Kidney (tissue), 14 donors: ENCODE data around the gene BAIAP3. TPM values are rescaled to one million over a fixed set of nuclear protein-coding genes. Genes with fewer than 3 reads are reported as not detected.

Experiments
- DNase-seq, 5 donors: peaks; one replicate each; pipeline ENCODE4 v3.0.0-alpha.2; 2013 to 2020
- FAIRE-seq: peaks from 2 replicates; lab custom pipeline; 2012; peaks lifted over from hg19 to GRCh38; lab: Jason Lieb, UNC
- H3K27ac ChIP-seq, 2 donors: one replicate each; pipeline ENCODE4 v1.7.0; 2013; ENCODE audit warnings: low read depth in 2 of 2, low read length in 2 of 2, inconsistent platforms in 1 of 2
- H3K27me3 ChIP-seq: one replicate; pipeline ENCODE4 v1.7.1; 2013; ENCODE audit warnings: low read length, inconsistent platforms; ENCODE audit not compliant: control insufficient read depth, insufficient read depth
- H3K36me3 ChIP-seq, 3 donors: one replicate each; pipeline versions ENCODE4 v1.7.0 to v1.7.1; 2013; ENCODE audit warnings: low read length in 3 of 3, control low read depth in 1 of 3, inconsistent platforms in 1 of 3; ENCODE audit not compliant: insufficient read depth in 3 of 3, control insufficient read depth in 2 of 3
- H3K4me1 ChIP-seq, 3 donors: one replicate each; pipeline versions ENCODE4 v1.7.0 to v1.7.1; 2013; ENCODE audit warnings: low read length in 3 of 3, inconsistent platforms in 1 of 3, low read depth in 1 of 3; ENCODE audit not compliant: control insufficient read depth in 2 of 3, insufficient read depth in 2 of 3
- H3K4me3 ChIP-seq, 3 donors: one replicate each; pipeline versions ENCODE4 v1.7.0 to v1.8.1; 2013; ENCODE audit warnings: low read length in 3 of 3, control low read depth in 1 of 3, inconsistent platforms in 1 of 3
- H3K9ac ChIP-seq, 3 donors: one replicate each; pipeline versions ENCODE4 v1.7.0 to v1.7.1; 2013; ENCODE audit warnings: low read length in 3 of 3, control low read depth in 1 of 3, inconsistent platforms in 1 of 3
- H3K9me3 ChIP-seq, 3 donors: one replicate each; pipeline versions ENCODE4 v1.7.0 to v1.7.1; 2013; ENCODE audit warnings: low read length in 3 of 3, control low read depth in 1 of 3, inconsistent platforms in 1 of 3; ENCODE audit not compliant: control insufficient read depth in 2 of 3, insufficient read depth in 1 of 3
- intact Hi-C: fragments of 100-400 bp; cut with DNase I; formaldehyde crosslinking; loops from one replicate; pipeline ENCODE4 v1.11.1; 2022
- polyA plus RNA-seq: library from polyadenylated mRNA; stranded (reverse); fragments of 350-450 nt; fragmentation: Illumina TruSeq; extraction: RNeasy Lipid Tissue Mini Kit (QIAGEN cat#74804); gene quantifications from one replicate; pipeline ENCODE4 v1.2.3, GENCODE V29; 2014; ENCODE audit warnings: low read depth, low replicate concordance; ENCODE audit not compliant: insufficient read depth
- total RNA-seq: library from RNA; stranded (reverse); fragmentation: NEBNext Ultra II Directional; extraction: Animal tissue kit (Norgen Biotek cat#: 25700); gene quantifications from one replicate; pipeline ENCODE4 v1.2.1, GENCODE V29; 2021
- TF ChIP-seq, protein P1 (sequence below): IDR thresholded peaks from 3 replicates; pipeline ENCODE4 v1.5.1; 2012; ENCODE audit warnings: mild to moderate bottlenecking, moderate library complexity, borderline replicate concordance; ENCODE audit not compliant: insufficient read depth; ENCODE audit errors: extremely low read depth
- donor health status: control.
- donor health status: control.
- donor health status: control.
- donor health status: control.
- donor health status: control.
- donor health status: DM: yes; HTN: yes; CAD: no.
- donor health status: Normal renal cell carcinoma (clear cell type).

Gene BAIAP3
- total and polyA plus RNA-seq, 2 donors from 2014 or later, result 8.0 to 8.2 TPM

DNA sequence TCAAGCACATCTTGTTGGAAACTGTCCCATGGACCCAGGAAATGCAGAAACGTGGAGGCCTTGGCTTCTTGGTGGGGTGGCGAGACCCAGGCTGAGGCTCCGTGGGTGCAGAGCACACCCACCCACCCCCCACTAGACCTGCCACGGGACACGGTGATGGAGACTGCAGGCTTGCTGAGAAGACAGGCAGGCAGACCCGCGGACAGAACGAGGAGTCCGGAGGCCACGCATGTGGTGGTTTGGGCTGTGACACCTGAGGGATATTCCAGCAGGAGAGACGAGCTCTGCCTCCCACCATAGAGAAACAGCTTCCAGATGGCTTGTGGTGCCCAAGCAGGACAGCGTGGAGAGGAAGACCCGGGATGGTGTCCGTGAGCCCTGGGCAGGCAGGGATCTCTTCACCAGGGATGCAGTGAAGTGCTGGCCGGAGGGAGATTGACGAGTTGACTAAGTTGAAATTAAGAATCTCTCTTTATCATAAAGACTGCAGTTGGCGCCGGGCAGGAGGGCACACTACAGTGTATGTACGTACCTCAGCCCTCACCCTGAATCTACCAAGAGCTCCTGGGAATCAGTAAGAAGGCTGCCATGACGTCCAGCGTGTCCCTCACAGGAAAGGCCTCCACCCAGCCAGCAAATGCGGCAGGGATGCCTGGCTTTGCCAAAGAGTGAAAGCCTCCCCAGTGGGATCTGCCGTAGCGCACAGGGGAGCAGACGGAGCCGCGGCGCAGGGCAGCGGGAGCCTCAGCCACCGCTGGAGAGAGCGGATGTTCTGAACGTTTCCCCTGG lies 15.8 kb upstream of the BAIAP3 start:
- no peak for FAIRE-seq
- intact Hi-C loops, result no loop called here
- no peak for DNase-seq
- no peak overlapping the region for H3K9ac ChIP-seq
- TF ChIP-seq, protein P1, sequence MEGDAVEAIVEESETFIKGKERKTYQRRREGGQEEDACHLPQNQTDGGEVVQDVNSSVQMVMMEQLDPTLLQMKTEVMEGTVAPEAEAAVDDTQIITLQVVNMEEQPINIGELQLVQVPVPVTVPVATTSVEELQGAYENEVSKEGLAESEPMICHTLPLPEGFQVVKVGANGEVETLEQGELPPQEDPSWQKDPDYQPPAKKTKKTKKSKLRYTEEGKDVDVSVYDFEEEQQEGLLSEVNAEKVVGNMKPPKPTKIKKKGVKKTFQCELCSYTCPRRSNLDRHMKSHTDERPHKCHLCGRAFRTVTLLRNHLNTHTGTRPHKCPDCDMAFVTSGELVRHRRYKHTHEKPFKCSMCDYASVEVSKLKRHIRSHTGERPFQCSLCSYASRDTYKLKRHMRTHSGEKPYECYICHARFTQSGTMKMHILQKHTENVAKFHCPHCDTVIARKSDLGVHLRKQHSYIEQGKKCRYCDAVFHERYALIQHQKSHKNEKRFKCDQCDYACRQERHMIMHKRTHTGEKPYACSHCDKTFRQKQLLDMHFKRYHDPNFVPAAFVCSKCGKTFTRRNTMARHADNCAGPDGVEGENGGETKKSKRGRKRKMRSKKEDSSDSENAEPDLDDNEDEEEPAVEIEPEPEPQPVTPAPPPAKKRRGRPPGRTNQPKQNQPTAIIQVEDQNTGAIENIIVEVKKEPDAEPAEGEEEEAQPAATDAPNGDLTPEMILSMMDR, result no peak
- H3K36me3 ChIP-seq, result peaks cover 11 to 59% (median 44%) of the 10 kb centered on the region in 3 donors
- H3K27me3 ChIP-seq, result no peaks in the 10 kb centered on the region
- peaks cover 0 to 4% (median 4%) of the 10 kb centered on the region in 3 donors for H3K4me1 ChIP-seq
- no peak overlapping the region for H3K4me3 ChIP-seq
- H3K27ac ChIP-seq, result no peak overlapping the region
- no peaks in the 10 kb centered on the region for H3K9me3 ChIP-seq

DNA sequence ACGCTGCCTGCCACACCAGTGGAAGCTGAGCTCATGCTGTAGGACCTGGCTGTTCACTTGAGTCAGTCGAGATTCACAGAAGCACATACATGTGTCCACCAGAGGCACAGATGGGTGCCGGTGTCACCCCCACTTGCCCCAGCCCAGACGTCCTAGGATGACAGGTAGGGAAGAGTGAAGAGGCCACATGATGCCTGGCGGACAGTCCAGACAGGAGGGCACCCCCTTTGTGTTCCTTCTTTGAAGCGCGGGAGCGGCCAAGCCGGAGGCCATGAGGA lies 15.2 kb upstream of the BAIAP3 start:
- no peaks in the 10 kb centered on the region for H3K27me3 ChIP-seq
- TF ChIP-seq, protein P1, result no peak
- H3K36me3 ChIP-seq, result peaks cover 11 to 59% (median 44%) of the 10 kb centered on the region in 3 donors
- no peak overlapping the region for H3K4me3 ChIP-seq
- intact Hi-C loops, result no loop called here
- H3K27ac ChIP-seq, result no peak overlapping the region
- H3K9me3 ChIP-seq, result no peaks in the 10 kb centered on the region
- no peak overlapping the region for H3K9ac ChIP-seq
- H3K4me1 ChIP-seq, result no peaks in the 10 kb centered on the region
- no peak for DNase-seq
- no peak for FAIRE-seq

DNA sequence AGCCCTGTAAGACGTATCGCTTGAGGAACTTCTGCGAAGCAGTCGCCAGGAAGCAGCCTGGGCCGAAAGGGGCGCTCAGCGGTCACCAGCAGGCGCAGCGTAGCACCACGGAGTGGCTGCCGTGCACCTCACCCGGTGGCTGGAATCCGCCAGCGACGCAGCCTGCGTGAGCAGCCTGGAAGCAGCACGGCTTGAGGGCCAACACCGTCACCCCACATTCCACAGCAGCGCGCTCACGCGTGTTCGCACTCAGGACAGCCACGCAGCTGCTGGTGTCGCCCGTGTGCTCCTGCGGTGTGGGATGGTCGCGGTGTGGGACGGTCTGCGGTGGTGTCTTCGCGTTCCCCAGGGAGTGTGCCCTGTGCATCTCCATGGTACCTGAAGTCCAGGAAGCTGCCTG lies 14.4 kb upstream of the BAIAP3 start:
- no peak overlapping the region for H3K9ac ChIP-seq
- no peaks in the 10 kb centered on the region for H3K27me3 ChIP-seq
- intact Hi-C loops, result no loop called here
- no peak overlapping the region for H3K27ac ChIP-seq
- DNase-seq (no peak), FAIRE-seq (no peak)
- H3K9me3 ChIP-seq, result no peaks in the 10 kb centered on the region
- H3K4me1 ChIP-seq, result no peaks in the 10 kb centered on the region
- TF ChIP-seq, protein P1, result no peak
- H3K4me3 ChIP-seq, result no peak overlapping the region
- H3K36me3 ChIP-seq, result peaks cover 11 to 64% (median 44%) of the 10 kb centered on the region in 3 donors
